A673 (cell line): ENCODE measurements around the gene CD163.

ENCODE experiments used
- CTCF ChIP-seq: fragments of 300-800, 200-600 bp; sonication (generic); conservative IDR thresholded peaks from 2 replicates; pipeline ENCODE4 v1.5.1; 2017; ENCODE audit warnings: low read depth, mild to moderate bottlenecking, antibody characterized with exemption, low read length, moderate library complexity, mixed read lengths
- EZH2 ChIP-seq: fragments of 200-600 bp; sonication (generic); IDR thresholded peaks from 2 replicates; pipeline ENCODE4 v1.6.1; 2017; ENCODE audit warnings: borderline replicate concordance, low read depth, mild to moderate bottlenecking, mixed read lengths, antibody characterized with exemption, low read length; ENCODE audit not compliant: poor library complexity, severe bottlenecking

- TF ChIP-seq CTCF (no peak), EZH2 (no peak)
Observed at GRCh38 chr12:7496451-7496850, 7.1 kb downstream of the CD163 start.
